ENCODE results near the gene C1QTNF9B.

Gene C1QTNF9B

DNA sequence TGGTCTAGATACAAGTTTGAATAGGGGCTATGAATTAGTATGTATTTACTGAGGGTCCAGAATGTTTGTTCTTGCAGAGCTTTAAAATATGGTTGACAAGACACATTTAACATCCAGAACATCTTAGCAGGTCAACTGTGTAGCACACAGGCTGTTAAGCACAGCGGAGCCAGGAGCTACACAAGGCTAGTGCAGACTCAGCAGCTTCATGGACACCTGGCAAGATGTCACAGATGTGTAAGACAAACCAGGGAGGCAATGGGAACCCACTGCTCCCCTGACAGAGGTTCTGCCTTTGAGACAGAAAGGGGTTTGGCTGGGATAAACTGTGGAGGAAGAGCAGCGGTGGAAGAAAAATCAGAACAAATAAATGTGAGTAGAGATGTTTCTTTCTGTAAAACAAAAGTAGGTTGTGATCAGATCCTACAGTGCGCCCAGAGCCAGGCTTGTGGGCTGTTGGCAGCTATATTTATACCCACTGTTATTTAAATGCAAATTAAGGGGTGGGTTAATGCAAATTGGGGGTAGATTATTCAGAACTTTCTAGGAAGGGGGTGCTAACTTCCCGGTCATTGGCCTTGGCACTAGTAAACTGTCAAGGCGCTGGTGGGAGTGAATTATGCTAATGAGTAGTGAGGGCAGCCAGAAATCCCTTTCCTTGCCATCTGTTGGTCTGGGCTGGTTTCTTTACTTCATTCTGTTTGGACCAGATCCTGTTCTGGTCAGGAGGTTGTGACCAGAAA is 41.1 kb downstream of the C1QTNF9B start:
- no peak for DNase-seq

DNA sequence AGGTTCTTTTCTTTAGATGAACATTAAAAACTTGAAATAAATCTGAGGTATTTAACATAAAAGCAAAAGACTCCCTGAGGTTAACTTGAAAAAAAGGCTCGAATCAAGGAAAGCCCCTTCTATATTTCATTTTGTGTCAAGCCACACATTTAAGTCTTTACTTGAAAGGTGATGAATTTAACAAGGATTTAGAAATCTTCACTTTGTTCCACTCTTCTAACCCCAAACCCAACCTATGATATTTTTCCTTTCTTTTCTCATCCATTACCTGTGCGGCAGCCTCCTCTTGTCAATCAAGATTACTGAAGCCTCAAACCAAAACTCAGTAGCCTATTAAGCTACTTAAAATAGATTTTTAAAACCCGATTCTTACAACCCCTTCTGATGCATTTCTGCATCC is 41.9 kb downstream of the C1QTNF9B start:
- DNase-seq, result no peak

- no peak for DNase-seq
Observed at GRCh38 chr13:23852351-23852750, 45.0 kb downstream of the C1QTNF9B start.

DNA sequence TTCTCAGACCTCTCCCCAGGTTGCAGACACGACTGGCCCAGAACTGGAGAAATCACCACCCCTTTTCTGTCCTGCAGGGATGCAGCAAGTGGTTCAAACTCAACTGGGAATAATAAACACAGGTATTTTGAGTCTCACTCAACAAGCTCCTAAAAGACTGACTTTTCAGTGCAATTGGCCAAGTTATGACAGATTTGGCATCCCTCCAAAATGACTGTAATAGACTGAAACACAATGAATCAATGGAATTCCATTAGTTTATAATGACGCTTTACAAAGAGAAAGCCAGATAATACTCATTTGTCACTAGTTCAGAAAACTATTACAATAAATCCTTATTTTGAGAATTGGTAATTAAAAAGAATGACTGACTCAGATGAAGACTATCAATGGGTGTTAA is 46.2 kb downstream of the C1QTNF9B start:
- DNase-seq, result no peak

GRCh38 chr13:23850134-23850533 is 47.2 kb downstream of the C1QTNF9B start:
- no peak for DNase-seq

GRCh38 chr13:23849670-23850069 is 47.6 kb downstream of the C1QTNF9B start:
- no peak for DNase-seq

DNA sequence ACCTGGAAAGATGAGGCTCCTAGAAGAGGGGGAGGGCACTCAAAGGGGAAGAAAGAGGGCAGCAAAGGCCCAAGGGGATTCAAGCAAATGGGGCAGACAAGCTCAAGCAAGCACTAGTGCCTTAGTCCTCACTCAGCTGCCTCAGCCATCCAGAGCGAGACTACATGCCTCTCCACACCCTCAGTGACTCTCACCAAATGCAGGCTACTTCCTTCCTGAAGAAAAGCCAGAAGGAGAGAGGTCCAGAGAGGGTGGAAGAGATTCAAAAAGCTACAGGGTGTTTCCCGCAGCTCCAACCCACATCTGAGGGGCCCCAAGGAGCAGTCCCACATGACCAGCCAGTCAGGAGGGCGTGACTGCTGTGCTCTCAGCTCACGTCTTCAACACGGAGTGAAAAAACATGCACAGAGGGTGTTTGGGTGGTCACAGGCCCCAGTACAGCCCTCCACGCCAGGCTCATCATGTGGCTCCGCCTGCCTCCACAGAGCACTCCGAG is 48.6 kb downstream of the C1QTNF9B start:
- DNase-seq, result no peak

- no peak for DNase-seq
Observed at GRCh38 chr13:23848019-23848418, 49.3 kb downstream of the C1QTNF9B start.

DNA sequence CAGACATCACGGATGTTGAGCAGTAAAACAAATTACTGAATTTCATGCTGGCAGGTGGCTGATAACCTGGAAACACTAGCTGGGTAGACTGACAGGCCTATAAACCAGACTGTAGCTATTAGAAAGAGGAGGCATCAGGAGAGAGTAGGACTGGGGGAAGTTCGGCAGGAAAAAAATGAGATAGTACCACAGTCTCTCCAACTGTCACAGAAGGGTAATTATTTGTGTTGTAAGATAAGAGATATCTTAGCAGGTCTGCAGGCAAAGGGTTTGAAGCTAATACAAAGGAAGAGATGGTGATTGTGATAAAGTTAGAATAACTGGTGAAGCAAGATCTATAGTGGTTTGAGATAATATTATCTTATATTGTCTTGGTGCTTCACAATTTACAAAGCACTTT is 49.8 kb downstream of the C1QTNF9B start:
- no peak for DNase-seq

DNA sequence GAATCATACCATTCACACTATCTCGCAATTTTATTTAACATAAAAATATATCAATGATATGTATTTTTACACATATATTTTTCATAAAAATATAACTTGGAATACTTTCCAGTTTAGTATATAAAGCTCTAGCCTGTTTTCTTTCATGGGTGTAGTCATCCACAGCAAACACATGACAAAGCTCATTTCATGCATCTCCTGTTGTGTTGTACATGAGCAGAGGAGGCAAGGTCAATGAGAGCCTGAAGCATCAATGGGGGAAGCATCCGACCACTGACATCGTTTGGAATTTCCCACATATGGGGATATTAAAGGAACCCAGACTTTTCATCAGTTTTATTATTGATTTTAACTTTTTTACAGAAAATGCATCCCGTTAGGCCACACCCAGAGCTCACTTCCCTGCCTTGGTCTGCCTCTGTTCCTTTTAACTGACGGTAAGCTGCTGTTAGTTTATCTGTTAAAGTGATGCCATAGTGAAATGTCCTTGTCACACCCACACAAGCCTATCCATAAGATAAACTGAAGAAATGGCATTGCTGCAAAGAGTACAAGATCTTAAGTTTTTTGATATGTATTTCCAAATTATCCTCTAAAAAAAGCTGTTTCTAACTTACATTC is 52.1 kb downstream of the C1QTNF9B start:
- DNase-seq, result no peak

- no peak for DNase-seq
Observed at GRCh38 chr13:23844132-23844531, 53.2 kb downstream of the C1QTNF9B start.

- DNase-seq, result no peak
Observed at GRCh38 chr13:23843436-23843835, 53.9 kb downstream of the C1QTNF9B start.

DNA sequence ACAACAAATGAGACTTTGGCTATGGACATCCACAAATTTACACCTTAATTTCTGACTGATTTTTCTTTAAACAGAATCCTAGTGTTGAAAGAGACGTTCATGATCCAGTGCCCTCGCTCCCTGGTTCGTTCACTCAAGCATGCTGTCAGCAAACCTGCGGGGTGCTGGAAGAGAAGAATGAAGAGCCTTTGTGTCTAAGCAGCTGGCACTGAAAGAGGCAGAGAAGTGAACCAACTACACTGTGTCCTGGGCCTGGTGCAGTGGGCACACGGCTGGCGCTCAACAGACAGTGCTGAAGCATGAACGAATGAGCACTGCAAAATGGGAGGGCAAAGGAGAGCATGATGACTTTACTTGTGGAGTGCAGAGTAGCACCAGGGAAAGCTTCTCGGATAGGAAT is 54.9 kb downstream of the C1QTNF9B start:
- no peak for DNase-seq
